Measurements from ENCODE around the gene CHD3. TPM values are rescaled to one million over a fixed set of nuclear protein-coding genes. Genes with fewer than 3 reads are reported as not detected.
A peak's percentile ranks its signal among the peaks of the same experiment; 100 is the strongest.

Gene CHD3
- polyA plus RNA-seq, 1 donor from 2014 or later, result 115 TPM

DNA sequence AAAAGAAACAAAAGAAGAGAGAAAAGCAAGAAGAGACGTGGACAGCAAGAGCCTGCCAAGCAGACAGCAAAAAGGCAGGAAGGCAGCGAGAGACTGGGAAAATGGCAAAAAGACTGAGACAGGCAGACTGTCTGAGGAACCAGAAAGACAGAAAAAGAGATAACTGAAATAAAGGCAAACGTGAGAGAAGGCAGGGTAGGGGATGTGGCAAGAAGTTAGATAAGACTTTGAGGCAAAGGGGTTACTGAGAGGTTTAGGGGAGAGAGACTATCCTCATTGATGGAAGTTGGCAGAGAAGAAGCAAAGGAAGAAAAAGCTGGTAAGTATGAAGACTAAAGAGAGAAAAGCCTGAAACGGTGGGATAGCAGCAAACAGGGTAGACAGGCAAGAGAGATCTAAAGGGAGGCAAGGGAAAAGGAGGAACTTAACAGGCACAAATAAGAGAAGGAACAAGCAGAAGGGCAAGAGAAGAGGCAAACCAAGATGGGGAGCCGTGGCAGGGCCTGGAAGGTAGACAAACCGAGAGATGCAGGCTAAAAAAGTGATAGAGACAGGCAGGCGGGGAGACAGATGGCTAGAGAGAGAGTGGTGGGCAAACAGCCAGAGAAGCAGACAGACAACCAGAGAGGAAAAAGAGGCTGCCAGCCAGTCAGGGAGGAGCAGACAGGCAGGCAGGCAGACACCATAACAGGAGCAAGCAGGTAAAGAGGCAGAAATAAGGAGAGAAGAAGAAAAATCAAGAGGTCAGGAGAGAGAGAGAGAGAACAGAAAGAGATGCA is 7.1 kb upstream of the CHD3 start:
- H3K27me3 ChIP-seq (ENCODE audit: insufficient read depth, low read depth, low read length), result no peaks in the 10 kb centered on the region
- H3K9ac ChIP-seq (ENCODE audit: low read length), result peak overlapping the region; percentile 100
- peaks cover 5% of the 10 kb centered on the region for H3F3A ChIP-seq (ENCODE audit: insufficient read depth, low read length, poor library complexity, severe bottlenecking)
- no peak overlapping the region for H2AFZ ChIP-seq (ENCODE audit: low read depth, low read length)
- no peaks in the 10 kb centered on the region for H3K36me3 ChIP-seq (ENCODE audit: insufficient read depth, low read length)
- no peaks in the 10 kb centered on the region for H3K9me2 ChIP-seq (ENCODE audit: insufficient read depth, low read length)
- peak overlapping the region; percentile 58 for H3K4me3 ChIP-seq (ENCODE audit: low read length)
- H3K9me3 ChIP-seq (ENCODE audit: low read length), result no peaks in the 10 kb centered on the region
- H3K79me2 ChIP-seq (replicated peaks; ENCODE audit: insufficient read depth, low read length), result peaks cover 30% of the 10 kb centered on the region
- peak overlapping the region; percentile 97 for H3K27ac ChIP-seq (ENCODE audit: low read length)
- no peaks in the 10 kb centered on the region for H4K20me1 ChIP-seq (ENCODE audit: insufficient read depth)
- no peak overlapping the region for H3K4me2 ChIP-seq (ENCODE audit: low read length)
- no peak for TF ChIP-seq EZH2 (IDR thresholded peaks at IDR 0.05; ENCODE audit: borderline replicate concordance, insufficient read depth, low read length, poor library complexity, severe bottlenecking)
- no peak for TF ChIP-seq POLR2AphosphoS5 (IDR thresholded peaks at IDR 0.05)
- TF ChIP-seq, protein P1, sequence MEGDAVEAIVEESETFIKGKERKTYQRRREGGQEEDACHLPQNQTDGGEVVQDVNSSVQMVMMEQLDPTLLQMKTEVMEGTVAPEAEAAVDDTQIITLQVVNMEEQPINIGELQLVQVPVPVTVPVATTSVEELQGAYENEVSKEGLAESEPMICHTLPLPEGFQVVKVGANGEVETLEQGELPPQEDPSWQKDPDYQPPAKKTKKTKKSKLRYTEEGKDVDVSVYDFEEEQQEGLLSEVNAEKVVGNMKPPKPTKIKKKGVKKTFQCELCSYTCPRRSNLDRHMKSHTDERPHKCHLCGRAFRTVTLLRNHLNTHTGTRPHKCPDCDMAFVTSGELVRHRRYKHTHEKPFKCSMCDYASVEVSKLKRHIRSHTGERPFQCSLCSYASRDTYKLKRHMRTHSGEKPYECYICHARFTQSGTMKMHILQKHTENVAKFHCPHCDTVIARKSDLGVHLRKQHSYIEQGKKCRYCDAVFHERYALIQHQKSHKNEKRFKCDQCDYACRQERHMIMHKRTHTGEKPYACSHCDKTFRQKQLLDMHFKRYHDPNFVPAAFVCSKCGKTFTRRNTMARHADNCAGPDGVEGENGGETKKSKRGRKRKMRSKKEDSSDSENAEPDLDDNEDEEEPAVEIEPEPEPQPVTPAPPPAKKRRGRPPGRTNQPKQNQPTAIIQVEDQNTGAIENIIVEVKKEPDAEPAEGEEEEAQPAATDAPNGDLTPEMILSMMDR (IDR thresholded peaks at IDR 0.05; ENCODE audit: poor library complexity, severe bottlenecking), result no peak
- TF ChIP-seq SMC3 (conservative IDR thresholded peaks at IDR 0.05; ENCODE audit: poor library complexity), result no peak
- no peak for TF ChIP-seq TAF1 (IDR thresholded peaks at IDR 0.05; ENCODE audit: low read depth)
- no peak for TF ChIP-seq EP300 (conservative IDR thresholded peaks at IDR 0.05; ENCODE audit: poor library complexity, severe bottlenecking)
- TF ChIP-seq REST (IDR thresholded peaks at IDR 0.05; ENCODE audit: borderline replicate concordance), result no peak

DNA sequence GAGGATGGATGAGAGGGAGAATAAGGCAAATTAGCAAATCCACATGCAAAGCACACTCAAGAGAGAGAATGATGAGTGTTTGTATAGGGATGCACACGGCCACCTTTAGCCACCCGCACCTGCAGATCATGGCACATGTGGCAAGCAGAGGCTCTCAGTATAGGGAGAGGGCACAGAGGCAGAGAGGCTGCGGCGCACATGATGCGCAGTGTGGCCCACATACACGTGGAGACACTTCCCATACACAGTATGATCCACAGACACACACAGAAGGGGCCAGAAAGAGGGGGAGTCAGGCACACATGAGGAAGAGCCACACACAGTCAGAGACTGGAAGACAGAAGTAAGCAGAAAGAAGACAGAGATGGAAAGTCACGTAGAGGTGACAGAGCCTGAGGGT is 6.5 kb upstream of the CHD3 start:
- Histone ChIP-seq H3K4me3 (ENCODE audit: low read length) (peak overlapping the region; percentile 58), H3K79me2 (replicated peaks; ENCODE audit: insufficient read depth, low read length) (peaks cover 32% of the 10 kb centered on the region), H2AFZ (ENCODE audit: low read depth, low read length) (no peak overlapping the region), H3K4me2 (ENCODE audit: low read length) (no peak overlapping the region), H3K9me3 (ENCODE audit: low read length) (no peaks in the 10 kb centered on the region), H3F3A (ENCODE audit: insufficient read depth, low read length, poor library complexity, severe bottlenecking) (peaks cover 5% of the 10 kb centered on the region), H3K9me2 (ENCODE audit: insufficient read depth, low read length) (no peaks in the 10 kb centered on the region), H3K27me3 (ENCODE audit: insufficient read depth, low read depth, low read length) (no peaks in the 10 kb centered on the region), H4K20me1 (ENCODE audit: insufficient read depth) (no peaks in the 10 kb centered on the region), H3K36me3 (ENCODE audit: insufficient read depth, low read length) (no peaks in the 10 kb centered on the region), H3K27ac (ENCODE audit: low read length) (peak overlapping the region; percentile 97), H3K9ac (ENCODE audit: low read length) (peak overlapping the region; percentile 100)
- TF ChIP-seq MXI1 (conservative IDR thresholded peaks at IDR 0.05; ENCODE audit: poor library complexity, severe bottlenecking), result no peak
- TF ChIP-seq, protein P1 (IDR thresholded peaks at IDR 0.05; ENCODE audit: poor library complexity, severe bottlenecking), result no peak
- TF ChIP-seq SMC3 (conservative IDR thresholded peaks at IDR 0.05; ENCODE audit: poor library complexity), result no peak
